ENCODE measurements around the gene ZNF460.

The ZNF460 gene

GRCh38 chr19:57310792-57311191 lies 30.5 kb downstream of the ZNF460 start:
- TF ChIP-seq CTCF (IDR thresholded peaks at IDR 0.05; ENCODE audit: low read depth, low read length, missing control alignments), result no peak
- no peak for DNase-seq (ENCODE audit: low read depth)
- in situ Hi-C loops (cut with HindIII; ENCODE audit: low sequenced_read_pairs), result no loop called here
- no peak overlapping the region for H3K4me3 ChIP-seq (ENCODE audit: low read depth, low read length)

- H3K4me3 ChIP-seq (ENCODE audit: low read depth, low read length), result no peak overlapping the region
- in situ Hi-C loops (cut with HindIII; ENCODE audit: low sequenced_read_pairs), result no loop called here
- TF ChIP-seq CTCF (IDR thresholded peaks at IDR 0.05; ENCODE audit: low read depth, low read length, missing control alignments), result no peak
- DNase-seq (ENCODE audit: low read depth), result no peak
Observed at GRCh38 chr19:57314146-57314545, 33.9 kb downstream of the ZNF460 start.

GRCh38 chr19:57317503-57317902 lies 37.2 kb downstream of the ZNF460 start:
- no peak for TF ChIP-seq CTCF (IDR thresholded peaks at IDR 0.05; ENCODE audit: low read depth, low read length, missing control alignments)
- no peak for DNase-seq (ENCODE audit: low read depth)
- H3K4me3 ChIP-seq (ENCODE audit: low read depth, low read length), result peak overlapping the region; percentile 11
- in situ Hi-C loops (cut with HindIII; ENCODE audit: low sequenced_read_pairs), result no loop called here

GRCh38 chr19:57319869-57320179 lies 39.5 kb downstream of the ZNF460 start:
- TF ChIP-seq CTCF (IDR thresholded peaks at IDR 0.05; ENCODE audit: low read depth, low read length, missing control alignments), result no peak
- DNase-seq (ENCODE audit: low read depth), result no peak
- peak overlapping the region; percentile 88 for H3K4me3 ChIP-seq (ENCODE audit: low read depth, low read length)
- in situ Hi-C loops (cut with HindIII; ENCODE audit: low sequenced_read_pairs), result no loop called here

GRCh38 chr19:57320180-57321084 lies 40.1 kb downstream of the ZNF460 start, which contains the start of gene ZNF543:
Gene ZNF543 (plus strand): TSS chr19:57320472. CDS start chr19:57320854, 382 bp downstream.
- DNase-seq (ENCODE audit: low read depth), result peak; percentile 90
- in situ Hi-C loops (cut with HindIII; ENCODE audit: low sequenced_read_pairs), result no loop called here
- H3K4me3 ChIP-seq (ENCODE audit: low read depth, low read length), result peak within 1 kb of the TSS; percentile 88
- TF ChIP-seq CTCF (IDR thresholded peaks at IDR 0.05; ENCODE audit: low read depth, low read length, missing control alignments), result peak; percentile 1

- no peak for TF ChIP-seq CTCF (IDR thresholded peaks at IDR 0.05; ENCODE audit: low read depth, low read length, missing control alignments)
- peak overlapping the region; percentile 88 for H3K4me3 ChIP-seq (ENCODE audit: low read depth, low read length)
- in situ Hi-C loops (cut with HindIII; ENCODE audit: low sequenced_read_pairs), result no loop called here
- DNase-seq (ENCODE audit: low read depth), result no peak
Observed at GRCh38 chr19:57321116-57321515, 40.8 kb downstream of the ZNF460 start.
